ENCODE measurements around the gene CACNA1G.

DNA sequence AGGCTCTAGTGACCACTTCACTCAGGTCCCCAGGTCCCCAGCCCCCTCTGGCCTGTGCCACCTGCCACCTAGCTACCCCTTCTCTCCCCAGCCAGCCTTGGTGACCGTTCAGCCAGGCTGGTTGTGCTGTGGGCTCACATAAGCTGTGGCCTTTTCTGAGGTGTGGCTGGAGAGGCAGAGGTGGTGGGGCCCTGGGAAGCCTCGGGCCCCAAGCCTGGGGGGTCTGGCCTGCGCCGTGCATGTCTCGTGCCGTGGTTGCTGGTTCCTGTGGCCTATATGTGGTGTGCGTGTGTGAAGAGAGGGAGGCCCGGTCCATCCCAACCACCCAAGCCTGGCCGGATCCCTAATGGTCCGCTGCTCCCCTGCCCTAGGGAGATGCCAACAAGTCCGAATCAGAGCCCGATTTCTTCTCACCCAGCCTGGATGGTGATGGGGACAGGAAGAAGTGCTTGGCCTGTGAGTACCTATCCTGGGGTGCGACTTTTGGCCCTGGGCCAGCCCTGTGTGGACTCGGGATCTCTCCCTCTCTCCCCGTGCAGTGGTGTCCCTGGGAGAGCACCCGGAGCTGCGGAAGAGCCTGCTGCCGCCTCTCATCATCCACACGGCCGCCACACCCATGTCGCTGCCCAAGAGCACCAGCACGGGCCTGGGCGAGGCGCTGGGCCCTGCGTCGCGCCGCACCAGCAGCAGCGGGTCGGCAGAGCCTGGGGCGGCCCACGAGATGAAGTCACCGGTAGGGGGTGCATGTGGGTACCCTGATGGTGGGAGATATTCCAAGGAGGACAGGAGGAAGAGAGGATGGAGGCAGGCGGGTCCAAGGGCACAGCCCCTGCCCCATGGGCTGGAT, 35.9 kb downstream of the CACNA1G start:
- TF ChIP-seq, protein P1, sequence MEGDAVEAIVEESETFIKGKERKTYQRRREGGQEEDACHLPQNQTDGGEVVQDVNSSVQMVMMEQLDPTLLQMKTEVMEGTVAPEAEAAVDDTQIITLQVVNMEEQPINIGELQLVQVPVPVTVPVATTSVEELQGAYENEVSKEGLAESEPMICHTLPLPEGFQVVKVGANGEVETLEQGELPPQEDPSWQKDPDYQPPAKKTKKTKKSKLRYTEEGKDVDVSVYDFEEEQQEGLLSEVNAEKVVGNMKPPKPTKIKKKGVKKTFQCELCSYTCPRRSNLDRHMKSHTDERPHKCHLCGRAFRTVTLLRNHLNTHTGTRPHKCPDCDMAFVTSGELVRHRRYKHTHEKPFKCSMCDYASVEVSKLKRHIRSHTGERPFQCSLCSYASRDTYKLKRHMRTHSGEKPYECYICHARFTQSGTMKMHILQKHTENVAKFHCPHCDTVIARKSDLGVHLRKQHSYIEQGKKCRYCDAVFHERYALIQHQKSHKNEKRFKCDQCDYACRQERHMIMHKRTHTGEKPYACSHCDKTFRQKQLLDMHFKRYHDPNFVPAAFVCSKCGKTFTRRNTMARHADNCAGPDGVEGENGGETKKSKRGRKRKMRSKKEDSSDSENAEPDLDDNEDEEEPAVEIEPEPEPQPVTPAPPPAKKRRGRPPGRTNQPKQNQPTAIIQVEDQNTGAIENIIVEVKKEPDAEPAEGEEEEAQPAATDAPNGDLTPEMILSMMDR (IDR thresholded peaks at IDR 0.05): no peak
- TF ChIP-seq POLR2A (IDR thresholded peaks at IDR 0.05): no peak

Measured in prostate gland (tissue), 2 donors.